Keratinocyte (primary cell): Measurements from ENCODE around the gene RPA1. TPM values are rescaled to one million over a fixed set of nuclear protein-coding genes. Genes with fewer than 3 reads are reported as not detected.

Experiments used
- DNase-seq: peaks from one replicate; pipeline ENCODE4 v3.0.0-alpha.2; 2011; ENCODE audit warnings: low read depth, missing footprints, low spot score
- FAIRE-seq: peaks from 2 replicates; lab custom pipeline; 2011; peaks lifted over from hg19 to GRCh38; lab: Jason Lieb, UNC
- H2AFZ ChIP-seq: 2 replicates; pipeline ENCODE4 v1.6.0; 2012; ENCODE audit warnings: low read length, control low read depth, inconsistent platforms; ENCODE audit not compliant: control insufficient read depth
- H3K27ac ChIP-seq: 2 replicates; pipeline ENCODE4 v1.5.1; 2011; ENCODE audit warnings: low read length; ENCODE audit not compliant: control insufficient read depth, insufficient read depth
- H3K27me3 ChIP-seq: 3 replicates; pipeline ENCODE4 v1.6.0; 2011; ENCODE audit warnings: low read length; ENCODE audit not compliant: control insufficient read depth, insufficient read depth; ENCODE audit errors: extremely low read depth
- H3K36me3 ChIP-seq, 2 experiments: 2 replicates in 1 of 2; 3 replicates in 1 of 2; pipeline ENCODE4 v1.5.1; 2011; ENCODE audit warnings: low read length in 2 of 2, mild to moderate bottlenecking in 1 of 2; ENCODE audit not compliant: control insufficient read depth in 2 of 2, insufficient read depth in 2 of 2; ENCODE audit errors: extremely low read depth in 1 of 2
- H3K4me1 ChIP-seq: 3 replicates; pipeline ENCODE4 v1.5.1; 2011; ENCODE audit warnings: low read length; ENCODE audit not compliant: control insufficient read depth, insufficient read depth; ENCODE audit errors: extremely low read depth
- H3K4me2 ChIP-seq: 3 replicates; pipeline ENCODE4 v1.6.0; 2011; ENCODE audit warnings: low read depth, low read length; ENCODE audit not compliant: control insufficient read depth, insufficient read depth; ENCODE audit errors: extremely low read depth
- H3K4me3 ChIP-seq, 3 experiments: fragments of 200-600 bp in 1 of 3; sonication (generic) in 1 of 3; 2 replicates in 2 of 3; 3 replicates in 1 of 3; pipeline ENCODE4 v1.5.1; 2011 to 2016; ENCODE audit warnings: low read length in 3 of 3, mild to moderate bottlenecking in 3 of 3, control low read depth in 2 of 3, inconsistent platforms in 1 of 3, low read depth in 1 of 3, mixed read lengths in 1 of 3, mixed run types in 1 of 3, moderate library complexity in 1 of 3; ENCODE audit not compliant: control insufficient read depth in 2 of 3, insufficient read depth in 2 of 3; ENCODE audit errors: extremely low read depth in 1 of 3
- H3K79me2 ChIP-seq: 2 replicates; pipeline ENCODE4 v1.6.0; 2012; ENCODE audit warnings: low read length; ENCODE audit not compliant: control insufficient read depth, insufficient read depth
- H3K9ac ChIP-seq: 3 replicates; pipeline ENCODE4 v1.6.0; 2011; ENCODE audit warnings: low read length; ENCODE audit not compliant: control insufficient read depth, insufficient read depth; ENCODE audit errors: extremely low read depth
- H3K9me1 ChIP-seq: 3 replicates; pipeline ENCODE4 v1.6.0; 2011; ENCODE audit warnings: low read length; ENCODE audit not compliant: control insufficient read depth, insufficient read depth; ENCODE audit errors: extremely low read depth
- H3K9me3 ChIP-seq: 2 replicates; pipeline ENCODE4 v1.5.1; 2012; ENCODE audit warnings: low read depth, low read length; ENCODE audit not compliant: control insufficient read depth
- H4K20me1 ChIP-seq: 3 replicates; pipeline ENCODE4 v1.6.0; 2011; ENCODE audit warnings: low read length; ENCODE audit not compliant: control insufficient read depth, insufficient read depth; ENCODE audit errors: extremely low read depth
- EZH2 ChIP-seq: IDR thresholded peaks from one replicate; pipeline ENCODE4 v1.6.1; 2012; ENCODE audit warnings: inconsistent platforms, mild to moderate bottlenecking, low read length, moderate library complexity
- dilution Hi-C: fragments of 300-500 bp; cut with MboI; formaldehyde crosslinking; loops from one replicate; pipeline ENCODE4 v1.7.0; 2020; ENCODE audit warnings: low sequenced_read_pairs; ENCODE audit not compliant: extremely low pct_ligation_motif_present
- polyA plus RNA-seq, 5 experiments: library from polyadenylated mRNA; depleted of rRNA in 3 of 5; stranded (reverse) in 3 of 5; stranded (forward) in 1 of 5; unstranded in 1 of 5; fragments of >200 nt; gene quantifications; 1 replicate in 1 of 5; 2 replicates in 3 of 5; 3 replicates in 1 of 5; pipeline versions ENCODE4 v1.2.1 to v1.2.3, GENCODE V29; 2011 to 2012; ENCODE audit warnings: missing spikeins in 2 of 5, low read depth in 1 of 5, low replicate concordance in 1 of 5
- TF ChIP-seq, protein P1 (sequence below), 3 experiments: IDR thresholded peaks in 1 of 3; conservative IDR thresholded peaks in 1 of 3; optimal IDR thresholded peaks in 1 of 3; 2 replicates in 2 of 3; 3 replicates in 1 of 3; pipeline versions ENCODE3 to v1.5.1; 2011; ENCODE audit warnings: low read length in 3 of 3, mild to moderate bottlenecking in 3 of 3, moderate library complexity in 2 of 3, control low read depth in 1 of 3, inconsistent platforms in 1 of 3; ENCODE audit not compliant: insufficient read depth in 2 of 3; ENCODE audit errors: extremely low read depth in 1 of 3

RPA1 gene
- polyA plus RNA-seq, 1 donor (not counting 4 experiments of a cell fraction or from before 2014, with no cell fraction given), result 74.9 TPM

GRCh38 chr17:1896243-1897104, 66.7 kb downstream of the RPA1 start:
- dilution Hi-C loops, result no loop called here

GRCh38 chr17:1897105-1897656, 67.4 kb downstream of the RPA1 start:
- FAIRE-seq (no peak), DNase-seq (no peak)
- Histone ChIP-seq H3K4me2 (no peak overlapping the region), H3K9me1 (no peaks in the 10 kb centered on the region), H3K27me3 (no peaks in the 10 kb centered on the region), H3K27ac (no peak overlapping the region), H2AFZ (no peak overlapping the region), H3K4me1 (no peaks in the 10 kb centered on the region), H3K36me3 (peaks cover 16 to 18% of the 10 kb centered on the region in 2 experiments), H4K20me1 (no peaks in the 10 kb centered on the region), H3K9me3 (no peaks in the 10 kb centered on the region), H3K9ac (no peak overlapping the region), H3K79me2 (no peaks in the 10 kb centered on the region), H3K4me3 (no peak overlapping the region)
- dilution Hi-C loops, result no loop called here
- no peak for TF ChIP-seq EZH2
- TF ChIP-seq, protein P1, sequence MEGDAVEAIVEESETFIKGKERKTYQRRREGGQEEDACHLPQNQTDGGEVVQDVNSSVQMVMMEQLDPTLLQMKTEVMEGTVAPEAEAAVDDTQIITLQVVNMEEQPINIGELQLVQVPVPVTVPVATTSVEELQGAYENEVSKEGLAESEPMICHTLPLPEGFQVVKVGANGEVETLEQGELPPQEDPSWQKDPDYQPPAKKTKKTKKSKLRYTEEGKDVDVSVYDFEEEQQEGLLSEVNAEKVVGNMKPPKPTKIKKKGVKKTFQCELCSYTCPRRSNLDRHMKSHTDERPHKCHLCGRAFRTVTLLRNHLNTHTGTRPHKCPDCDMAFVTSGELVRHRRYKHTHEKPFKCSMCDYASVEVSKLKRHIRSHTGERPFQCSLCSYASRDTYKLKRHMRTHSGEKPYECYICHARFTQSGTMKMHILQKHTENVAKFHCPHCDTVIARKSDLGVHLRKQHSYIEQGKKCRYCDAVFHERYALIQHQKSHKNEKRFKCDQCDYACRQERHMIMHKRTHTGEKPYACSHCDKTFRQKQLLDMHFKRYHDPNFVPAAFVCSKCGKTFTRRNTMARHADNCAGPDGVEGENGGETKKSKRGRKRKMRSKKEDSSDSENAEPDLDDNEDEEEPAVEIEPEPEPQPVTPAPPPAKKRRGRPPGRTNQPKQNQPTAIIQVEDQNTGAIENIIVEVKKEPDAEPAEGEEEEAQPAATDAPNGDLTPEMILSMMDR (optimal IDR thresholded peaks at IDR 0.05 in 1 of 3, IDR thresholded peaks at IDR 0.05 in 1 of 3, conservative IDR thresholded peaks at IDR 0.05 in 1 of 3; ENCODE audit: extremely low read depth in 1 of 3, insufficient read depth in 2 of 3, low read length in 3 of 3), result no peak

More at GRCh38 chr17:1896243-1897104, 66.7 kb downstream of the RPA1 start:
- H3K4me3 ChIP-seq, result no peak overlapping the region
- no peak overlapping the region for H2AFZ ChIP-seq
- FAIRE-seq (no peak), DNase-seq (no peak)
- H3K27ac ChIP-seq, result no peak overlapping the region
- no peaks in the 10 kb centered on the region for H4K20me1 ChIP-seq
- no peak for TF ChIP-seq EZH2
- TF ChIP-seq, protein P1 (optimal IDR thresholded peaks at IDR 0.05 in 1 of 3, IDR thresholded peaks at IDR 0.05 in 1 of 3, conservative IDR thresholded peaks at IDR 0.05 in 1 of 3; ENCODE audit: extremely low read depth in 1 of 3, insufficient read depth in 2 of 3, low read length in 3 of 3), result no peak
- no peaks in the 10 kb centered on the region for H3K27me3 ChIP-seq
- H3K4me2 ChIP-seq, result no peak overlapping the region
- no peaks in the 10 kb centered on the region for H3K79me2 ChIP-seq
- H3K9me1 ChIP-seq, result no peaks in the 10 kb centered on the region
- H3K9me3 ChIP-seq, result no peaks in the 10 kb centered on the region
- peaks cover 18% of the 10 kb centered on the region in 2 experiments for H3K36me3 ChIP-seq
- no peak overlapping the region for H3K9ac ChIP-seq
- no peaks in the 10 kb centered on the region for H3K4me1 ChIP-seq
